GM12891 (cell line): Measurements from ENCODE around the gene CDK15.

Source experiments
- POLR2A ChIP-seq: IDR thresholded peaks from 2 replicates; pipeline ENCODE4 v1.6.1; 2011; ENCODE audit warnings: low read depth, low read length, control low read depth
- POLR2AphosphoS5 ChIP-seq: IDR thresholded peaks from 2 replicates; pipeline ENCODE4 v1.6.1; 2011; ENCODE audit warnings: low read depth, low read length, control low read depth
- SPI1 ChIP-seq: IDR thresholded peaks from 2 replicates; pipeline ENCODE4 v1.6.1; 2011; ENCODE audit warnings: low read depth, low read length, control low read depth

DNA sequence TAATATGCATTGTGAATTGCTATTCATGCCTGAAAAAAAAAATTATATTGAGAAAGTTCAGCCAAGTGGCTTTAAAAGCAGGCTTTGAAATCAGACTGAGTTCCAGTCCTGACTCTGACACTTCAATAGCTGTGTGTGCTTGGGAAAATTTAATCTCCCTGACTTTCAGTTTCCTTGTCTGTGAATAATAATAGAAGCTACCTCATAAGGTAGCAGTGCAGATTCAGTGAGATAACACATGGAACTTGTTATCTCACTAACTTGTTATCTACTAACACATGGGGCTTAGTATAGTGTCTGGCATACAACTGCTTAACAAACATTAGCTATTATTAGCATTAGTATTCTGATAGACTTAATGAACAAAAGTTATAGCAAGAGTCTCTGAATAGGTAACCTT lies 40.5 kb upstream of the CDK15 start:
- TF ChIP-seq POLR2AphosphoS5 (no peak), POLR2A (no peak), SPI1 (no peak)
